ENCODE data around the gene ZSCAN30.
A peak's percentile ranks its signal among the peaks of the same experiment; 100 is the strongest.

The ZSCAN30 gene

GRCh38 chr18:35276267-35276666, 13.8 kb downstream of the ZSCAN30 start:
- H2BK5ac ChIP-seq (ENCODE audit: low read depth, low read length, poor library complexity, severe bottlenecking) = no peak overlapping the region
- H3K4ac ChIP-seq (ENCODE audit: low read depth in 1 of 2, low read length in 2 of 2) = no peak overlapping the region
- no peak overlapping the region for H3K4me3 ChIP-seq (ENCODE audit: insufficient read depth in 1 of 2, low read depth in 1 of 2, low read length in 2 of 2)
- no peak overlapping the region for H3K27ac ChIP-seq (ENCODE audit: low read length, poor library complexity, severe bottlenecking)
- H3K14ac ChIP-seq (ENCODE audit: low read length in 2 of 2) = no peak overlapping the region
- H3K18ac ChIP-seq (ENCODE audit: low read depth in 1 of 2, low read length in 2 of 2) = no peak overlapping the region
- H3K9ac ChIP-seq (ENCODE audit: low read length) = no peak overlapping the region
- peaks cover 9 to 12% of the 10 kb centered on the region in 2 experiments for H3K36me3 ChIP-seq (ENCODE audit: control insufficient read depth in 1 of 2, insufficient read depth in 2 of 2, low read depth in 1 of 2, low read length in 2 of 2)
- no peak overlapping the region for H4K91ac ChIP-seq (ENCODE audit: low read length)
- no peak overlapping the region for H3K4me2 ChIP-seq (ENCODE audit: low read length, poor library complexity, severe bottlenecking)
- H2AK5ac ChIP-seq (ENCODE audit: low read length, severe bottlenecking) = no peak overlapping the region
- H2BK15ac ChIP-seq (ENCODE audit: low read depth, poor library complexity, severe bottlenecking) = no peak overlapping the region
- H2AFZ ChIP-seq (ENCODE audit: low read depth, low read length) = no peak overlapping the region
- H4K8ac ChIP-seq (ENCODE audit: low read length) = no peak overlapping the region
- no peaks in the 10 kb centered on the region for H3K4me1 ChIP-seq (ENCODE audit: control insufficient read depth, insufficient read depth, low read depth, low read length)
- peaks cover 79% of the 10 kb centered on the region for H3K9me3 ChIP-seq (ENCODE audit: control insufficient read depth, low read length)
- H2BK120ac ChIP-seq (ENCODE audit: low read depth, low read length) = no peak overlapping the region
- WGBS = 70% methylated on average over 3 of the region's 3 CpGs
- H2BK12ac ChIP-seq (ENCODE audit: low read length in 2 of 2) = no peak overlapping the region
- no peaks in the 10 kb centered on the region for H3K27me3 ChIP-seq (ENCODE audit: control insufficient read depth in 1 of 2, insufficient read depth in 1 of 2, low read length in 2 of 2)
- no peak for DNase-seq
- H3K79me1 ChIP-seq (replicated peaks; ENCODE audit: low read length, poor library complexity, severe bottlenecking) = peaks cover 19% of the 10 kb centered on the region
- H3K23ac ChIP-seq (ENCODE audit: low read length in 2 of 2) = no peak overlapping the region

GRCh38 chr18:35271656-35272055, 18.4 kb downstream of the ZSCAN30 start:
- Histone ChIP-seq H2BK12ac (ENCODE audit: low read length in 2 of 2) (no peak overlapping the region), H3K4ac (ENCODE audit: low read depth in 1 of 2, low read length in 2 of 2) (no peak overlapping the region), H2BK5ac (ENCODE audit: low read depth, low read length, poor library complexity, severe bottlenecking) (no peak overlapping the region), H3K4me1 (ENCODE audit: control insufficient read depth, insufficient read depth, low read depth, low read length) (no peaks in the 10 kb centered on the region), H3K79me1 (replicated peaks; ENCODE audit: low read length, poor library complexity, severe bottlenecking) (peaks cover 14% of the 10 kb centered on the region), H3K14ac (ENCODE audit: low read length in 2 of 2) (no peak overlapping the region), H3K9me3 (ENCODE audit: control insufficient read depth, low read length) (peaks cover 60% of the 10 kb centered on the region), H3K36me3 (ENCODE audit: control insufficient read depth in 1 of 2, insufficient read depth in 2 of 2, low read depth in 1 of 2, low read length in 2 of 2) (peaks cover 3 to 20% of the 10 kb centered on the region in 2 experiments), H3K27me3 (ENCODE audit: control insufficient read depth in 1 of 2, insufficient read depth in 1 of 2, low read length in 2 of 2) (no peaks in the 10 kb centered on the region), H4K8ac (ENCODE audit: low read length) (no peak overlapping the region), H2AK5ac (ENCODE audit: low read length, severe bottlenecking) (no peak overlapping the region), H3K27ac (ENCODE audit: low read length, poor library complexity, severe bottlenecking) (no peak overlapping the region), H3K18ac (ENCODE audit: low read depth in 1 of 2, low read length in 2 of 2) (no peak overlapping the region), H3K4me2 (ENCODE audit: low read length, poor library complexity, severe bottlenecking) (no peak overlapping the region), H2BK15ac (ENCODE audit: low read depth, poor library complexity, severe bottlenecking) (no peak overlapping the region), H3K4me3 (ENCODE audit: insufficient read depth in 1 of 2, low read depth in 1 of 2, low read length in 2 of 2) (no peak overlapping the region), H2AFZ (ENCODE audit: low read depth, low read length) (no peak overlapping the region), H4K91ac (ENCODE audit: low read length) (no peak overlapping the region), H3K23ac (ENCODE audit: low read length in 2 of 2) (no peak overlapping the region), H2BK120ac (ENCODE audit: low read depth, low read length) (no peak overlapping the region), H3K9ac (ENCODE audit: low read length) (no peak overlapping the region)
- 96% methylated on average over 33 of the region's 35 CpGs for WGBS
- DNase-seq = no peak

- Histone ChIP-seq H3K4me3 (ENCODE audit: insufficient read depth in 1 of 2, low read depth in 1 of 2, low read length in 2 of 2) (no peak overlapping the region), H3K9me3 (ENCODE audit: control insufficient read depth, low read length) (peaks cover 57% of the 10 kb centered on the region), H3K9ac (ENCODE audit: low read length) (no peak overlapping the region), H3K4me1 (ENCODE audit: control insufficient read depth, insufficient read depth, low read depth, low read length) (no peaks in the 10 kb centered on the region), H3K18ac (ENCODE audit: low read depth in 1 of 2, low read length in 2 of 2) (no peak overlapping the region), H2BK5ac (ENCODE audit: low read depth, low read length, poor library complexity, severe bottlenecking) (no peak overlapping the region), H2AK5ac (ENCODE audit: low read length, severe bottlenecking) (no peak overlapping the region), H2AFZ (ENCODE audit: low read depth, low read length) (no peak overlapping the region), H3K23ac (ENCODE audit: low read length in 2 of 2) (no peak overlapping the region), H3K14ac (ENCODE audit: low read length in 2 of 2) (no peak overlapping the region), H2BK120ac (ENCODE audit: low read depth, low read length) (no peak overlapping the region), H3K27me3 (ENCODE audit: control insufficient read depth in 1 of 2, insufficient read depth in 1 of 2, low read length in 2 of 2) (no peaks in the 10 kb centered on the region), H3K4me2 (ENCODE audit: low read length, poor library complexity, severe bottlenecking) (no peak overlapping the region), H3K4ac (ENCODE audit: low read depth in 1 of 2, low read length in 2 of 2) (no peak overlapping the region), H4K8ac (ENCODE audit: low read length) (no peak overlapping the region), H2BK12ac (ENCODE audit: low read length in 2 of 2) (no peak overlapping the region), H3K79me1 (replicated peaks; ENCODE audit: low read length, poor library complexity, severe bottlenecking) (peaks cover 25% of the 10 kb centered on the region), H2BK15ac (ENCODE audit: low read depth, poor library complexity, severe bottlenecking) (no peak overlapping the region), H3K27ac (ENCODE audit: low read length, poor library complexity, severe bottlenecking) (no peak overlapping the region), H3K36me3 (ENCODE audit: control insufficient read depth in 1 of 2, insufficient read depth in 2 of 2, low read depth in 1 of 2, low read length in 2 of 2) (peaks cover 23 to 25% of the 10 kb centered on the region in 2 experiments), H4K91ac (ENCODE audit: low read length) (no peak overlapping the region)
- WGBS = 96% methylated on average over 2 of the region's 2 CpGs
- DNase-seq = no peak
These were observed 21.2 kb downstream of the ZSCAN30 start for GRCh38 chr18:35268821-35269220.

GRCh38 chr18:35267809-35268208, 22.2 kb downstream of the ZSCAN30 start:
- Histone ChIP-seq H2BK5ac (ENCODE audit: low read depth, low read length, poor library complexity, severe bottlenecking) (no peak overlapping the region), H3K4me3 (ENCODE audit: insufficient read depth in 1 of 2, low read depth in 1 of 2, low read length in 2 of 2) (peak overlapping the region in 1 of 2 experiments; percentile 49), H2BK15ac (ENCODE audit: low read depth, poor library complexity, severe bottlenecking) (no peak overlapping the region)

More at GRCh38 chr18:35267809-35268208, 22.2 kb downstream of the ZSCAN30 start:
- DNase-seq = no peak
- no peak overlapping the region for H4K8ac ChIP-seq (ENCODE audit: low read length)
- H3K14ac ChIP-seq (ENCODE audit: low read length in 2 of 2) = no peak overlapping the region
- no peaks in the 10 kb centered on the region for H3K4me1 ChIP-seq (ENCODE audit: control insufficient read depth, insufficient read depth, low read depth, low read length)
- H2BK120ac ChIP-seq (ENCODE audit: low read depth, low read length) = no peak overlapping the region
- no peaks in the 10 kb centered on the region for H3K27me3 ChIP-seq (ENCODE audit: control insufficient read depth in 1 of 2, insufficient read depth in 1 of 2, low read length in 2 of 2)
- H4K91ac ChIP-seq (ENCODE audit: low read length) = no peak overlapping the region
- H3K23ac ChIP-seq (ENCODE audit: low read length in 2 of 2) = no peak overlapping the region
- no peak overlapping the region for H3K4ac ChIP-seq (ENCODE audit: low read depth in 1 of 2, low read length in 2 of 2)
- peaks cover 26% of the 10 kb centered on the region for H3K79me1 ChIP-seq (replicated peaks; ENCODE audit: low read length, poor library complexity, severe bottlenecking)
- peaks cover 29 to 33% of the 10 kb centered on the region in 2 experiments for H3K36me3 ChIP-seq (ENCODE audit: control insufficient read depth in 1 of 2, insufficient read depth in 2 of 2, low read depth in 1 of 2, low read length in 2 of 2)
- WGBS = 93% methylated on average over 30 of the region's 30 CpGs
- H3K9ac ChIP-seq (ENCODE audit: low read length) = no peak overlapping the region
- H3K18ac ChIP-seq (ENCODE audit: low read depth in 1 of 2, low read length in 2 of 2) = no peak overlapping the region
- H3K4me2 ChIP-seq (ENCODE audit: low read length, poor library complexity, severe bottlenecking) = no peak overlapping the region
- H2AK5ac ChIP-seq (ENCODE audit: low read length, severe bottlenecking) = no peak overlapping the region
- H3K9me3 ChIP-seq (ENCODE audit: control insufficient read depth, low read length) = peaks cover 57% of the 10 kb centered on the region
- no peak overlapping the region for H2AFZ ChIP-seq (ENCODE audit: low read depth, low read length)
- no peak overlapping the region for H2BK12ac ChIP-seq (ENCODE audit: low read length in 2 of 2)
- H3K27ac ChIP-seq (ENCODE audit: low read length, poor library complexity, severe bottlenecking) = no peak overlapping the region
